Measurements from ENCODE around the gene C1orf116. TPM values are rescaled to one million over a fixed set of nuclear protein-coding genes. Genes with fewer than 3 reads are reported as not detected.

C1orf116 gene
- polyA plus RNA-seq, 1 donor (not counting 4 experiments of a cell fraction or from before 2014, with no cell fraction given) = 69.2 TPM

GRCh38 chr1:207034998-207035397 lies 2.4 kb upstream of the C1orf116 start:
- Histone ChIP-seq H3K4me1 (ENCODE audit: control insufficient read depth, extremely low read depth, insufficient read depth, low read length) (peaks cover 41% of the 10 kb centered on the region), H3K4me3 (ENCODE audit: control insufficient read depth in 2 of 3, extremely low read depth in 1 of 3, insufficient read depth in 2 of 3, low read depth in 1 of 3, low read length in 3 of 3) (no peak overlapping the region), H3K4me2 (ENCODE audit: control insufficient read depth, extremely low read depth, insufficient read depth, low read depth, low read length) (peak overlapping the region; percentile 3), H3K27me3 (ENCODE audit: control insufficient read depth, extremely low read depth, insufficient read depth, low read length) (no peaks in the 10 kb centered on the region), H2AFZ (ENCODE audit: control insufficient read depth, low read length) (no peak overlapping the region), H3K9me1 (ENCODE audit: control insufficient read depth, extremely low read depth, insufficient read depth, low read length) (no peaks in the 10 kb centered on the region), H3K27ac (ENCODE audit: control insufficient read depth, insufficient read depth, low read length) (peak overlapping the region; percentile 72), H3K9ac (ENCODE audit: control insufficient read depth, extremely low read depth, insufficient read depth, low read length) (no peak overlapping the region), H3K79me2 (ENCODE audit: control insufficient read depth, insufficient read depth, low read length) (peaks cover 24% of the 10 kb centered on the region), H3K9me3 (ENCODE audit: control insufficient read depth, low read depth, low read length) (no peaks in the 10 kb centered on the region), H4K20me1 (ENCODE audit: control insufficient read depth, extremely low read depth, insufficient read depth, low read length) (no peaks in the 10 kb centered on the region), H3K36me3 (ENCODE audit: control insufficient read depth in 2 of 2, extremely low read depth in 1 of 2, insufficient read depth in 2 of 2, low read length in 2 of 2) (peaks cover 0 to 9% of the 10 kb centered on the region in 2 experiments)
- dilution Hi-C loops (cut with MboI; ENCODE audit: extremely low pct_ligation_motif_present, low sequenced_read_pairs) = no loop called here
- TF ChIP-seq CTCF (optimal IDR thresholded peaks at IDR 0.05 in 1 of 3, IDR thresholded peaks at IDR 0.05 in 1 of 3, conservative IDR thresholded peaks at IDR 0.05 in 1 of 3; ENCODE audit: extremely low read depth in 1 of 3, insufficient read depth in 2 of 3, low read length in 3 of 3) = no peak
- TF ChIP-seq EZH2 (IDR thresholded peaks at IDR 0.05; ENCODE audit: low read length) = no peak
- DNase-seq (ENCODE audit: low read depth, low spot score) (peak; percentile 86), FAIRE-seq (peak; percentile 89)

GRCh38 chr1:207034208-207034607 lies 1.7 kb upstream of the C1orf116 start:
- dilution Hi-C loops (cut with MboI; ENCODE audit: extremely low pct_ligation_motif_present, low sequenced_read_pairs) = no loop called here
- no peak overlapping the region for H2AFZ ChIP-seq (ENCODE audit: control insufficient read depth, low read length)
- H3K79me2 ChIP-seq (ENCODE audit: control insufficient read depth, insufficient read depth, low read length) = peaks cover 32% of the 10 kb centered on the region
- FAIRE-seq = no peak
- H3K9ac ChIP-seq (ENCODE audit: control insufficient read depth, extremely low read depth, insufficient read depth, low read length) = no peak overlapping the region
- no peak for DNase-seq (ENCODE audit: low read depth, low spot score)
- TF ChIP-seq CTCF (optimal IDR thresholded peaks at IDR 0.05 in 1 of 3, IDR thresholded peaks at IDR 0.05 in 1 of 3, conservative IDR thresholded peaks at IDR 0.05 in 1 of 3; ENCODE audit: extremely low read depth in 1 of 3, insufficient read depth in 2 of 3, low read length in 3 of 3) (no peak), EZH2 (IDR thresholded peaks at IDR 0.05; ENCODE audit: low read length) (no peak)
- H4K20me1 ChIP-seq (ENCODE audit: control insufficient read depth, extremely low read depth, insufficient read depth, low read length) = no peaks in the 10 kb centered on the region
- peaks cover 49% of the 10 kb centered on the region for H3K4me1 ChIP-seq (ENCODE audit: control insufficient read depth, extremely low read depth, insufficient read depth, low read length)
- no peaks in the 10 kb centered on the region for H3K9me1 ChIP-seq (ENCODE audit: control insufficient read depth, extremely low read depth, insufficient read depth, low read length)
- H3K27me3 ChIP-seq (ENCODE audit: control insufficient read depth, extremely low read depth, insufficient read depth, low read length) = no peaks in the 10 kb centered on the region
- no peaks in the 10 kb centered on the region for H3K9me3 ChIP-seq (ENCODE audit: control insufficient read depth, low read depth, low read length)
- H3K4me3 ChIP-seq (ENCODE audit: control insufficient read depth in 2 of 3, extremely low read depth in 1 of 3, insufficient read depth in 2 of 3, low read depth in 1 of 3, low read length in 3 of 3) = no peak overlapping the region
- H3K27ac ChIP-seq (ENCODE audit: control insufficient read depth, insufficient read depth, low read length) = peak overlapping the region; percentile 72
- peaks cover 0 to 12% of the 10 kb centered on the region in 2 experiments for H3K36me3 ChIP-seq (ENCODE audit: control insufficient read depth in 2 of 2, extremely low read depth in 1 of 2, insufficient read depth in 2 of 2, low read length in 2 of 2)
- H3K4me2 ChIP-seq (ENCODE audit: control insufficient read depth, extremely low read depth, insufficient read depth, low read depth, low read length) = peak overlapping the region; percentile 3
